Loucy (cell line): ENCODE results near the gene APOL5.

Experiments used
- CTCF ChIP-seq: fragments of 200-600 bp; sonication (generic); conservative IDR thresholded peaks from 2 replicates; pipeline ENCODE4 v1.5.1; 2014; ENCODE audit warnings: mild to moderate bottlenecking, antibody characterized with exemption, low read length
- EZH2phosphoT487 ChIP-seq: fragments of 200-600 bp; IDR thresholded peaks from 2 replicates; pipeline ENCODE4 v1.6.1; 2018; ENCODE audit warnings: antibody characterized with exemption, mild to moderate bottlenecking, moderate library complexity, borderline replicate concordance

- TF ChIP-seq CTCF (no peak), EZH2phosphoT487 (no peak)
Observed at GRCh38 chr22:35687461-35687860, 30.2 kb upstream of the APOL5 start.
